NT2/D1 (cell line): ENCODE results near the gene XRN2.

ENCODE experiments used
- SUZ12 ChIP-seq: IDR thresholded peaks from 2 replicates; pipeline ENCODE4 v1.6.1; 2011; ENCODE audit not compliant: insufficient read length, insufficient read depth; ENCODE audit errors: extremely low read depth
- YY1 ChIP-seq: IDR thresholded peaks from 2 replicates; pipeline ENCODE4 v1.6.1; 2011; ENCODE audit not compliant: insufficient read length, insufficient read depth
- ZNF274 ChIP-seq: IDR thresholded peaks from 2 replicates; pipeline ENCODE4 v1.6.1; 2011; ENCODE audit warnings: mild to moderate bottlenecking, low read depth, low read length

GRCh38 chr20:21393816-21394519 lies 90.8 kb downstream of the XRN2 start:
- TF ChIP-seq YY1 (no peak), SUZ12 (no peak), ZNF274 (no peak)
